Inflammatory macrophage (primary cell): ENCODE results near the gene SLC6A9.

ENCODE experiments used
- DNase-seq, 2 donors: peaks; one replicate each; pipeline ENCODE4 v3.0.0-alpha.2; 2020 to 2022

Gene SLC6A9

DNA sequence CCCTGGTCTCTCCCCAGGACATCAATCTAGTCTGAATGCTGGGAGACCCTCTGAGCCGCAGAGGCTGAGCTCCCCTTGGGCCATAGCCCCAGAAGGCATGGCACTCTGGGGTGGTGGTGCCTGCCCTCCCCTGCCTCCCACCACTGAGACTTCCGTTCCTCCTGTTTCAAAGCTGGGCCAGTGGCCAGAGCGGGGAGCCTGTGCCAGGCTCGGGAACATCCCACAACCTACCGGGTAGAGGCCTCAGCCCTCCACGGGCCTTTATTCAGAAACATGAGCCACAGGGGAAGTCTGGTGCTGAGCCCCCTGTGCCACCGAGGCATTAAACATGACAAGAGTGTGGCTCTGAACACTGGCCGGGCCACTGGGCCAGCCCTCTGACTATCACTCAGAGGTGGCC is 31.8 kb downstream of the SLC6A9 start:
- no peak for DNase-seq

DNA sequence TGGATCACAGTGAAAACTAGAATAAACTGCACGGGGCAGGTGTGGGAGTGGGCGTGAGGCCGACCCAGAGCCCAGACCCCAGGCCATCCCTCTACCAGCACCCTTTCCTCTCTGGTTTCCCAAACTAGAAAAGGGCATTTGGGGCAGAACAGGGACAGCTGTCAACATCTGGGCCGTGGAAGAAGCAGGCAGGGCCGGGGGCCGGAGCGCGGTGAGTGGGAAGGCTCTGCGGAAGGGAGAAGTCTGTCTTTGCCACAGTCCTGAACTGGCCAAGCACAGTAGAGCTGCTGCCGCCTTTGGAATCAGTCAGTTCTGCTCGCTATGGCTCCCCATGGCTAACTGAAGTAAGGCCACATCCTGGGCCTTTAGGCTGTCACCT is 33.3 kb downstream of the SLC6A9 start:
- DNase-seq = no peak

DNA sequence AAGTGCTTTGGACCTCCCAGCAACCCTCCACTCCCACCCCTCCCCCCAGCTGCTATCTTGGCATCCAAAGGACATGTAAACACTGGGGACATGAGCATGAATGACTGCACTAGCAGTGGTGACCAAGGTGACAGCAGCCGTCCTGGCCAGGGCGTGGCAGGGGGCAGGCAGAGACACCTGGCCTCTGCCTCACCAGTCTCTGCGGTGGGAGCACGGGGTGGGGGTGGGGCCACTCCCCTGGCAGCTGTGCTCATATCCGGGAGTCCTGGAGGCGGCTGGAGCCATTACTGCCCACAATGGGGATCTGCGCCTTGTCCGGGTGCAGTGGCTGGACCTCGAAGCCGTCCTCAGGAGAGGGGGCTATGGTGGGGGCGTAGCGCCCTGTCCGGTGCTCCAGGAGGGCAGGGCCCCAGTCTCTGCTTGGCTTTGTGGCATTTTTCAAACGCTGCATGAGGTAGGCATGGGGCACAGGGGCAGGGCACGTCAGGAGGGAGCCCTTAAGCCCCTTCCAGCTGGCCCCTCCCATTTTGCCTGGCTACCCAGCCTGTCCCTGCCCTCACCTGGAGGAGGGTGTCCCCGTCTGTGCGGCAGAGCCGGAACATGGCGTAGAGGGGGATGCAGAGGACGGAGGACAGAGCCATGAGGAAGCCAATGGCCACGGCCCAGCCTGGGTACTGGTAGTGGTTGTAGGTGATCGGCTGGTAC is 33.8 kb downstream of the SLC6A9 start:
- no peak for DNase-seq

DNA sequence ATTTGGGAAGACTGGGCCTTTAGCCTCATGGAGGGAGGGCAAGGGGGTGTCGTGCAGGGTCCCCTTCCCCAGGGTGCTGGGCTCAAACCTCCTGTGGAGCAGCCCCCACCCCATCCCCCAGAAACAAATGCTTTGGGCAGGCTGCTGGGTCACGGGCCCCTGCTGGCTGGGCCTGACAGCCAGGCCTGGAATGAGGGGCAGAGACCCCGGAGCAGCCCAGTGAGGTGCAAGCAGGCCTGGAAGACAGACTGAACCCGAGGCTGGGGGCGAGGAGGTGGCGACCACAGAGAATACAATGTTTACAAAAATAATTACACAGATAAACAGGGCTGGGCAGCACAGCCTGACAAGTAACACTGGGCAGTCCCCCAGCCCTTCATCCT is 34.5 kb downstream of the SLC6A9 start:
- DNase-seq = no peak

DNA sequence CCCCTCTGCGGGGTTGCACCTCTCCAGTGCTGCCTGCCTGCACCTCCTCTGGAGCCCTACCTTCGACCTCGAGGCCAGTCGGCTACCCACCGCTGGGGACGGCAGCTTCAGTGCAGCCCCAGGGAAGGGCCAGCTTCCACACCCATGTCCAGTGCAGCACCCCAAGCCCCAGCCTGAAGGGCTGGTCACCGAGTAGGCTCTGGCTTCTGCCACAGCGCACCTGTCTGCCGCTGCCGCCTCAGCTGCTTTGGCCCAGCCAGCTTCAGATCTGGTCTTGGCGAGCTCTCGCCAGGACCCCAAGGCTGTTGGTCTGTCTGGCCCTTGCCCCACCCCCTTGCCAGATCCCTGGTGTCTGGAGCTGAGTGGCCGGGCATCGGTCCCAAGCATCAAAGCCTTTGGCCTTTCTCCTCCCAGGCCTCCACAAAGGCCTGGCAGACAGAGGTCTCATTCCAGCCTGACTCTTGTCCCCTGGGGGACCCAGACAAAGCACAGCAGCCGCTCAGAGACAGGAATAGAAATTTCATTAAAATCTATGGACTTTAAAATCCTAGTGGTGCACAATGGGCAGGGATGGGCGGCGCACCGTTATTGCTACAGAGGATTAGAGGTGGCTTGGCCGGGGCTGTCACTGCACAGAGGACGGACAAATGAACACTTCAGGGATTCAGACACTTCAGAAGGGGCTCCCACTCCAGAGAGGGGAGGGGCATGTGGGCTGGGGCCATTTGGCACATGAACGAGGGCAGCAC is 35.1 kb downstream of the SLC6A9 start:
- no peak for DNase-seq

DNA sequence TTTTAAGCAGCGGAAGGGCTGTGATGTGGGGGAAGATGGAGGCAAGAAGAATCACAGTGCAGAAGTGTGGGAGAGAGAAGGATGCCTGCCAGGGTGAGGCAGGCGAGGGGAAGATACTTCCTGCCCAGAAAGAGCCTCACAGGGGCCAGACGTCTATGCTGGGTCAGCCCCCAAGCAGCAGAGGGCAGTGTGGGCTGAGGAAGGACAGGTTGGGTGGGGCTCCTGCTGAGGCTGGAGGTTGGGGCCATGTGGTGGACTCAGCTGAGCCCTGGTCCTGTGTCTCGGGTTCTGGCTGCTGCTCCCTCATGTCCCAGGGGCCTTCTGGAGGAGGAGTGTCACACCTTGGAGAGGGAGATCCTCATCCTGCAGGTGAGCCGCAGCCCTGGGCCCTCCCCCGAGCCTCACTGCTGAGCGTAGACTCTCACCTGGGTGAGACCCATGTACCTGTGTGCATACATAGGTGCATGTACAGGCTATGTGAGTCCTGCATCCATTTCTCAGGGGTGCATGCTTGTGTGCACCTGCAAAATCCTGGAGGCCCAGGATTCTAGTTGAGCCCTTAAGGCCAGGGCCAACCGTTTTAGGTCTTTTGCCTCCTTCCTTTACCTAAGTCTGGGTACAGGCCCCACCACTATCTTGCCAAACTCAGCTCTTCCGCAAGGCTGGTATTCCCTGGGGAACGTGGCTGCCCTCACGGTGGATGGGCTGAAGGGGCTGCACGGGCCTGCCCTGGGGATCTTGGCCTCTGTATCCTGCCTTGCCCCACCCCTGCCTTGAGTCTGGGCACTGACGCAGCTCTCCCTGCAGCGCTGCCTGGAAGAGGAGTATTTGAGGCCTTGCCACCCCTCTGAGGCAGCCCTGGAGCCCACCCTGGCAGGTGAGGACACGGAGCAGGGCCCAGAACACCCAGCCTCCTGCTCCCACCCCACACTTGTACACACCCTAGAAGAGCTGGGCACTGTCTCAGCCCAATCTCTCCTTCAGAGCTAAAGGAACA is 36.2 kb downstream of the SLC6A9 start:
- DNase-seq = peak; percentile 8 to 33

DNA sequence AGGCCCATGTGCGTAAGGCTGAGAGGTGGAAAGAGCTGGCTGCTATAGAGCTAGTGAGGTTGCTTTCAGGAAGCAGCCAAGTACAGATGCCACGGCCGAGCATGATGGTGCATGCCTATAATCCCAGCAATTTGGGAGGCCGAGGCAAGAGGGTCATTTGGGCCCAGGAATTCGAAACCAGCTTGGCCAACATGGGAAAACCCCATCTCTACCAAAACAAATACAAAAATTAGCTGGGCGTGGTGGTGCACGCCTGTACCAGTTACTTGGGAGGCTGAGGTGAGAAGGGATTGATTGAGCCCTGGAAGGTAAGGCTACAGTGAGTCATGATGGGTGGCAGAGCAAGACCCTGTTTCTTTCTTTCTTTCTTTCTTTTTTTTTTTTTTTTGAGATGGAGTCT is 37.2 kb downstream of the SLC6A9 start:
- no peak for DNase-seq

DNA sequence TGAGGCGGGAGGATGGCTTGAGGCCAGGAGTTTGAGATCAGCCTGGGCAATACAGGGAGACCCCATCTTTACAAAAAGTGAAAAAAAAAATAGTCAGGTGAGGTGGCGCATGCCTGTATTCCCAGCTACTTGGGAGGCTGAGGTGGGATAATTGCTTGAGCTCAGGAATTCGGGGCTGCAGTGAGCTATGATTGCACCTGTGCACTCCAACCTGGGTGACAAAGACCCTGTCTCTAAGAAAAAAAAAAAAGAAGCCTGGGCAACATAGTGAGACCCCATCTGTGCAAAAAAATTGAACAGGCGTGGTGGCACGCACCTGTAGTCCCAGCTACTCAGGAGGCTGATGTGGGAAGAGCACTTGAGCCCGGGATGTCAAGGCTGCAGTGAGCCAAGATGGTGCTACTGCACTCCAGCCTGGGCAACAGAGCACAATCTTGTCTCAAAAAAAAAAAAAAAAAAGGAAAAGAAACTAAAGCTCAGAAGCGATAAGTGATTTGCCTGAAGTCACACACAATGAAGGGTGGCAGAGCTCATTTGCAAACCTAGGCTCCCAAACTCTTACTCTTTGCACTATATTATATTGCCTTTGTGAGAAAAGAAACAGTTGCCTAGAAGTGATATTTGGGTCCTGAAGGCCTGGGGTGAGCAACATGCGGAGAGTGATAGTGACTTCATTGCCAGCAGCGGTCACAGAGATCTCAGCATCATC is 37.9 kb downstream of the SLC6A9 start:
- no peak for DNase-seq

DNA sequence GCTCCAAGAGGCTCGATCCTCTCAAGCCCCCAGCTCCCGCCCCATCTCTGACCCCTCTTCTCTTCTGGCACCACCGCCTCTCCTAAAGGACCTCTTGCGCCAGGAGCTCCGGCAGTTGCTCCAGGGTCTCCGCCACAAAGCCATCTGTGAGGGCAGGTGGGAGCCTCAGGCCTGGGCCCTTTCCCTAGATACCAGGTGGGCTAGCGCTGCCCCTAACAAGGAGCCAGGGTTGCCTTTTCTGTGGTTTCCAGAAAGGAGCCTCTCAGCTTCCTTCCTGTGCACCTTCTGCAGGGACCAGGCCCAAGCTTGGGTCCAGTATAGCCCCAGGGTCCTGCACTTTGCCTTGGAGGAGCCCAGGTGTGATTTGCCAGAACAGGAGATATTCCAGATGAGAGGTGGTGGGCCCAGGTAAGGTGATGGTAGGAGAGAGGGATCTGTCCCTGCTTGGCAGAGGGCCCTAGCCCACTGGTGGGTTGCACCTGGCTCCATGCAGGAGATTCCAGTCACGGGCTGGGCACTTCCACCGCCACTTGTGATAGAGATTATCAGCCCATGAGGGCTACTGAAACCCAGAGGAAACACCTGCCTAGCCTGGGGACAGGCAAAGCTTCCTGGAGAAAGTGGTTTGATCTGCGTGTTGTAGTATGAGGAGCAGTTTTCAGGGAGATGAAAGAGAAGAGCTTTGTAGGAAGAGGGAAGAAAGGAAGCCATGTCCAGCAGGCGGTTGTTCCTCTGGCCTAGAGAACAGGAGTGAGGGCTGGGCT is 38.8 kb downstream of the SLC6A9 start:
- no peak for DNase-seq

DNA sequence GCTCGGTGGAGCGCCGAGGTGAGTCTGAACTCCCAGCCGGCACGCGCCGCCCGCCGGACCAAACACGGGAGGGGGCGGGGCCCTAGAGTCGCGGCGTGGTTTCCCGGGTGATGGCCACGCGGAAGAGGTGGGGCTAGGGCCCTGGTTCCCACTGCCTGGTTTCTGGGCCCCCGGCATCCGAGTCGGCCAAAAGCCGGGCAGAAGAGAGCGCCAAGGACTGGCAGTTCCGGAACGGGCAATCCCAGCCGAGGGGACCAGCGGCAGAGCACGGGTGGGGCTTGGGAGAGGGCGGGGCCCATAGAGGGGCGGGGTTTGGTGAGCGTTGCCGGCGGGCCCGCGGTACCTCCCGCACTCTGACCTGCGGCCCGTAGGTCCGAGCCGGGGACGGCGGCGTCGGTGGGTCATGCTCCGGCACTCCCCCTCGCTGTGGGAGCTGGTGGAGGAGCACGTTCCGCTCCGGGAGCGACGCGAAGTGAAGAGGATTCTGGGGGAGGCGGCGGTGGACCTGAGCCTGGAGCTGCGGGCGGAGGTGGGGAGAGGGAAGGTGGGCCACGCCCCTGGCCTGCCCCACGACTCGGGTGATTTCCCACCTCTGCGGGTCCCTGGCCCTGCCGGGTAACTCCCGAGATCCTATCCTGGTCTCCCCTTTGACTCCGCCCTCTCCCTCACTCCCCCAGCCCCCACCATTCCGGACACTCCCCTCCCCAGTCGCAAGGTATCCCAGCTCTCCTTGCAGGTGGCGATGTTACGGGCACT is 39.6 kb downstream of the SLC6A9 start, which contains the start of gene CCDC24:
Gene CCDC24, plus strand, starts transcription at position 124 of the 756 bp plus-strand sequence. Its CDS starts 280 bp downstream, at position 404.
- DNase-seq = peak; percentile 66 to 68

DNA sequence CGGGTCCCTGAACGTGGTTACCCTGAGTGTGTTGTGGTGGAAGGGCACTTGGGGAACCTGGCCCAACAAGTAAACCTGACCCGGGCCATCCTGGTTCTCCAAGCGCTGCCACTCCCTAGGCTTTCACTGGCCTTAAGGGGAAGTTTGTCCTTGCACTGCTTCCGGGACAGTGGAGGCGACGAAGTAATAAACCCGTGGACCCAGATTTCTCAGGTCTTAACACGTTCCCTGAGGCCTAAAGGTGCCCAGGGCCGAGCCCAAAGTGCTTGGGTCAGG is 40.1 kb downstream of the SLC6A9 start:
- no peak for DNase-seq

DNA sequence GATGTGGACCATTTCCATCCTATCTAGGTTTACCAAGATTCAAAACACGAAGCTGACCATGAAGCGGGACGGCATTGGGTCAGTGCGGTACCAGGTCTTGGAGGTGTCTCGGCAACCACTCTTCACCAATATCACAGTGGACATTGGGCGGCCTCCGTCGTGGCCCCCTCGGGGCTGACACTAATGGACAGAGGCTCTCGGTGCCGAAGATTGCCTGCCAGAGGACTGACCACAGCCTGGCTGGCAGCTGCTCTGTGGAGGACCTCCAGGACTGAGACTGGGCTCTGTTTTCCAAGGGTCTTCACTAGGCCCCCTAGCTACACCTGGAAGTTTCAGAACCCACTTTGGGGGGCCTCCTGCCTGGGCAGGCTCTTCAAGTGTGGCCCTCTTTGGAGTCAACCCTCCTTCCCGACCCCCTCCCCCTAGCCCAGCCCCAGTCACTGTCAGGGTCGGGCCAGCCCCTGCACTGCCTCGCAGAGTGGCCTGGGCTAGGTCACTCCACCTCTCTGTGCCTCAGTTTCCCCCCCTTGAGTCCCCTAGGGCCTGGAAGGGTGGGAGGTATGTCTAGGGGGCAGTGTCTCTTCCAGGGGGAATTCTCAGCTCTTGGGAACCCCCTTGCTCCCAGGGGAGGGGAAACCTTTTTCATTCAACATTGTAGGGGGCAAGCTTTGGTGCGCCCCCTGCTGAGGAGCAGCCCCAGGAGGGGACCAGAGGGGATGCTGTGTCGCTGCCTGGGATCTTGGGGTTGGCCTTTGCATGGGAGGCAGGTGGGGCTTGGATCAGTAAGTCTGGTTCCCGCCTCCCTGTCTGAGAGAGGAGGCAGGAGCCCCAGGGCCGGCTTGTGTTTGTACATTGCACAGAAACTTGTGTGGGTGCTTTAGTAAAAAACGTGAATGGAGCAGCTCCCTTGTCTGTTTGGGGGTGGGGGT is 40.7 kb downstream of the SLC6A9 start:
- DNase-seq = no peak

DNA sequence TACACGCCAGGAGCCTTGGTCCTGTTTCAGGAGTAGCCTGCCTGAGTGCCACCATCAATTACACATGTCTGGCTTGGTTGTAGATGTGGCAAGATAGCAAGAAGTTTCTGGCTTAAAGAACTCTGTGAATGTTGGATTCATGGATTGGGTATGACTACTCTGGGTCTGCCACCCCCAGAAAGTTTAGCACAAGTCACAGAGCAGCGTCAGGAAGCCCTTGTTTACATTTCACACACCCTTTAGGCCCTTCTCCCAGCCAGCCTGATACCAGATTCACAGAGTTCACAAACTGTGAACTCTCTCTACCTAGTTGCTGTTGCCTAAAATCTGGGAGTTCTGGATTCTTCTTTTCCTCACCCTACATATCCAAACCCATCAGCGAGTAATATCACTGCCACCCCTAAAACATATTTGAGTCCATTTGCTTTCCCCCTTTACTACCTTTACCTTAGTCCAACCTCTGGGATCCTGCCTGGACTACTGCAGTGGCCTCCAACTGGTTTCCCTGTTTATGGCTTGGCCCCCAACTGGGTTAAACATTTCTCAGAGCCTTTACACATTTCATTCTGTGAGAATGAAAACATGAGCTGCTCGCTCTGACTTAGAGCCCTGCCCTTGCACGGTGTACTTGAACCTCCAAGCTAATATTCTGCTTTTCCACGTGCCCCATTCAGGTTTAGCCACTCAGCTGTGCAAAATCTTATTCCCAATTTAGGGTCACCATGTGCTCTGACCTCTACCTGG is 43.9 kb downstream of the SLC6A9 start:
- DNase-seq = no peak

DNA sequence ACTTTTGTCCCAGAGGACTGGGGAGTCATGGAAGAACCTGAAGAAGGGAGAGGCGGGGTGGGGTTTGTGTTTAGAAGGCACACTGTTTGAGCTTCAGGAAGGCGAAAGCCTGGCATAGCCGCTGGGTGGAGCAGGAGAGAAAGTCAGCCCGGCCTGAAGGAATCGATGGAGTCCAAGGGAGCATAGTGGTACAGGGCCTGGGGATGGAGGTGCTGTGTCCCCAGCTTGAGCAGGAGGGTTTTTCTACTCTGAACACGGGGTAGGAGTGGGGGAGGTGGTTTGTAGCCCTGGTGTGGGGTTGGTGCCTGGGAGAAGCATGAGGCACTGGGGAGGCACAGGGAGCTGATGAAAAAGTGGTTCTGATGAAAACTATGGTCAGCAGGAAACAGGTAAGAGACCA is 44.5 kb downstream of the SLC6A9 start:
- DNase-seq = no peak

DNA sequence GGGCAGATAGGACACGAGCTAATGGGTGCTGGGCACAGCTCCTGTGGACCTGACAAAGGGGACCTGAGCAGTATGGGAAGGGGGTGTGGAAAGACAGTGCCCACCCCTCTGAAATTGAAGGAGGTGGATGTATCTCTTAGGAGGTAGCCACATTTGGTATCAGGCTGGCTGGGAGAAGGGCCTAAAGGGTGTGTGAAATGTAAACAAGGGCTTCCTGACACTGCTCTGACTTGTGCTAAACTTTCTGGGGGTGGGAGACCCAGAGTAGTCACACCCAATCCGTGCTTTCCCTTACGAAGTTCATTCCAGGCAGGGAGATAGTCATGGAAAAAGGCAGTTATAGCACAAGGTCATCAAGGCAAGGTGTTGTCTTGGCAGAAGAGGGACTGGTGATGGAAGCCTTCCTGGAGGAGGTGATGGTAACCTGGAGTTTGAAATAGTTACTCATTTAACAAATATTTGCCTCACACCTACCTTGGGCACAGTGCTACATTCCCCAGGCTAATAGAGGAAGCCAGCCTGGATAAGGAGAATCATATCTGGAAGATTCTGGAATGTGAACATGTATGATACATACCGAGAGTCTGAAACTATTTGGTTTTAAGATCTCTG is 45.2 kb downstream of the SLC6A9 start:
- DNase-seq = no peak

DNA sequence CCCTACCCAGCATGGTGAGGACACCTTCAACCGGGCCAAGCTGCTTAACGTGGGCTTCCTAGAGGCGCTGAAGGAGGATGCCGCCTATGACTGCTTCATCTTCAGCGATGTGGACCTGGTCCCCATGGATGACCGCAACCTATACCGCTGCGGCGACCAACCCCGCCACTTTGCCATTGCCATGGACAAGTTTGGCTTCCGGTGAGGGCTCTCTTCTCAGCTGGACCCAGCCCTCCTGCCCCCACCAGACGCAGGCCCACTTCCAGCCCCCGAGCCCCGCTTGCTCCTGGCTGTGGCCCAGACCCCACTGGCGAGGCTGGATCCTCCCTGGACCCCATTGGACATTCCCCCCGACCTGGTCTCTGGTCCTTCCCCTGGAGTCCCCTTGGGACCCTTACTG is 46.4 kb downstream of the SLC6A9 start:
- DNase-seq = no peak

DNA sequence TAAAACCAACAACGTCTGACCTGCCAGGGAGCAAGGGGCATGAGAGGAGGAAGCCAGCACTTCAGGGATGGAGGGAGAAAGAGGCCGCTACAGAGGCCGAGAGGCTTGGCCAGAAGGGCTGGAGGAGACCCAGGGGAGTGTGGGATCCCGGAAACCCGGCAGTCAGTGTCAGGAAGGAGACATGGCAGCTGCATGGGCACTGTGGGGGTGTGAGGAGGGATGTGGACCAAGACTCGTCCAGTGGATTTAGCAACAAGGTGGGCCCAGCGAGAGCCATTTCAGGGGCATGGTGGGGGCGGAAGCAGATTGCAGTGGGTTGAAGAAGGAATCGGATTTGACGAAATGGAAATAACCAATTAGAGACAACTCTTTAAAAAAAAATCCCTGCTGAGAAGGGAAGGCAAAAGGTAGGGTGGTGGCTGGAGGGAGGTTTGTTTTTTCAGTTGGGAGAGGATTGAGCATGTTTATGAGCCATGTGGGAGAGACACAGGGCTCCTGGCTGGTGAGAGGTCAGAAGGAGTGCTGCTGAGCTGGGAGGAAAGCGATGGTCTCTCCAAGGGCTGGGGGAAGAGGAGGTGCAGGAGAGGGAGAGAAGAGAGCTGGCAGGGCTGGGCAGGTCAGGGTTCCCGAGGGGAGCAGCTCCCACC is 47.9 kb downstream of the SLC6A9 start:
- no peak for DNase-seq

DNA sequence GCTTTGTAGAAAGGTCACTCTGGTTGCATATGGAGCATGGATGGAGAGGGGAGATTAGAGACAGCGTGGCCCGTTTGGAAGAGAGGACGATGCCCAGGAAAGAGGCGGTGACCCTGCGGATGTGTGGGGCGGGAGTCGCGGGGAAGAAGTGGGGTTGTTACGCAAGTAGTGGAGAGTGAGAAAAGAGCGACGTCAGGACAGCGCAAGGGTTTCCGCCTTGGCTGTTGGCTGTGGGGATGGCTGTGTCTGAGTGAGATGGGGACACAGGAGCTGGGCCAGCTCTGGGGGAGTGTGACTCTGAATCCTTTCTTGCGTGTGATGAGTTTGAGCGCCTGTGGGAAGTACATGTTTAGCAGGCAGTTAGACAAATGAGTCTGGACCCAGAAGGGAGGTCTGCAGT is 48.5 kb downstream of the SLC6A9 start:
- DNase-seq = peak; percentile 52 to 53
